Activated CD8-positive, alpha-beta memory T cell treated with anti-CD3 and anti-CD28 coated beads, Interleukin-2, amount 10 ng/mL, durations not matched to agents 7 days and 5 days (primary cell): ENCODE measurements around the gene HTR1D. TPM values are rescaled to one million over a fixed set of nuclear protein-coding genes. Genes with fewer than 3 reads are reported as not detected.
"Not testable (repeated sequence)": the region's sequence is repeated elsewhere in the genome, so short reads cannot be mapped to it uniquely, and the experiment has no call there.

Experiments used
- ATAC-seq: fragments of 150-1000 bp; cut with Tn5 transposase; one replicate; pipeline ENCODE4 v1.10.0; 2021; ENCODE audit warnings: moderate library complexity
- CTCF ChIA-PET: fragments of 350-600 bp; sonication (Branson Sonifier 250); formaldehyde crosslinking; loops from one replicate; lab custom pipeline; 2021; ENCODE audit warnings: antibody characterized with exemption; lab: Charles Lee
- DNase-seq: peaks from one replicate; pipeline ENCODE4 v3.0.0-alpha.2; 2020
- H3K27ac Mint-ChIP-seq: one replicate; pipeline ENCODE4 v1.8.0; 2021; ENCODE audit warnings: mild to moderate bottlenecking, mixed read lengths
- H3K27me3 Mint-ChIP-seq: one replicate; pipeline ENCODE4 v1.8.0; 2021; ENCODE audit warnings: mixed read lengths
- H3K36me3 Mint-ChIP-seq: one replicate; pipeline ENCODE4 v1.8.0; 2021; ENCODE audit warnings: mild to moderate bottlenecking, mixed read lengths
- H3K4me1 Mint-ChIP-seq: one replicate; pipeline ENCODE4 v1.8.0; 2021; ENCODE audit warnings: mixed read lengths
- H3K4me3 Mint-ChIP-seq: one replicate; pipeline ENCODE4 v1.8.0; 2021; ENCODE audit warnings: mild to moderate bottlenecking, moderate library complexity, mixed read lengths
- H3K9me3 Mint-ChIP-seq: one replicate; pipeline ENCODE4 v1.8.0; 2022; ENCODE audit warnings: low read depth, mixed read lengths
- total RNA-seq, 2 experiments: library from RNA; stranded (reverse); gene quantifications; one replicate each; pipeline ENCODE4 v1.2.3, GENCODE V29; 2021

The HTR1D gene
- total RNA-seq, 2 experiments from 2014 or later: not detected

DNA sequence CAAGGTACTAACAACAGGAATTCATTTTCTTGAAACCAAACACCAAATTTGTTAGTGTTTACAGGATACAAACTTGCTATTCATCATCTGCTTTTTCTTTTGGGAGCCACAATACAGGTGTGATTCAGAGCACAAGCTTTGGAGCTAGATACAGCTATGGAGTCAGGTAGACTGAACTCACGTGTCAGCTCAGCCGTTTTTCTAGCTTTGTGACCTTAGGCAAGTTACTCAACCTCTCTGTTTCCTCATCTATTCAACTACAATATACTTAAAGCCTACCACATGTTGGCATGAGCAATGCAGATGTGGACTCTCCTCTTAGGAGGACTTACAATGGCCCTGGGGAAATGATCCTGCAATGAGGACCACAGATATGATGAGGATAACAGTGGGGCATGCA is 6.3 kb downstream of the HTR1D start:
- H3K27me3 Mint-ChIP-seq: peaks cover 52% of the 10 kb centered on the region
- no peaks in the 10 kb centered on the region for H3K36me3 Mint-ChIP-seq
- no peaks in the 10 kb centered on the region for H3K9me3 Mint-ChIP-seq
- peaks cover 11% of the 10 kb centered on the region for H3K4me1 Mint-ChIP-seq
- no peak overlapping the region for H3K27ac Mint-ChIP-seq
- CTCF ChIA-PET: interaction anchor here (0.6 to 2.1 kb wide), 4 partner anchors 27 to 217 kb away, joined by 3 to 8 read pairs (median 4); no protein-coding TSS in a partner anchor
- H3K4me3 Mint-ChIP-seq: no peak overlapping the region
- DNase-seq: no peak
- ATAC-seq: no peak

DNA sequence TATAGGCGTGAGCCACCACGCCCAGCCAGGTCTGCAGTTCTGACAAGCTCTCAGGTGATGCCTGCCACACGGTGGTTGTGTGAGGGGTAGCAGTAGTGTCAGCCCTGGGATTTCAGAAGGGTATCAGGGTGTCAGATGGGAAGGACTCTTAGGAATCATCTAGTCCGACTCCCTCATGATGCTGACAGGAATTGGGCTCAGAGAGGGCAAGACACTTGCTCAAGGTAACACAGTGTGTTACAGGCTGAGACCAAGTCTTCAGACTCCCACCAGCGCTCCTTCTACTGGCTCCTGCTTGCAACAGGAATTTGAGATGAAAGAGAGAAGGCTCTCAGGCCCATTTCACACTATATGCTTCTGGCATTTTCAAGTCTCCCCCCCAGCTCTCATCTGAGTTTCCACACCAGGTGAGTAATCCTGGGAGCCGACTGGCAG is 6.9 kb downstream of the HTR1D start:
- Mint-ChIP-seq H3K4me3 (no peak overlapping the region), H3K27ac (no peak overlapping the region), H3K36me3 (no peaks in the 10 kb centered on the region), H3K9me3 (no peaks in the 10 kb centered on the region), H3K27me3 (peaks cover 48% of the 10 kb centered on the region), H3K4me1 (peaks cover 10% of the 10 kb centered on the region)
- CTCF ChIA-PET: interaction anchor here (0.6 to 2.1 kb wide), 4 partner anchors 26 to 178 kb away, joined by 3 to 8 read pairs (median 4); no protein-coding TSS in a partner anchor
- ATAC-seq (no peak), DNase-seq (no peak)

DNA sequence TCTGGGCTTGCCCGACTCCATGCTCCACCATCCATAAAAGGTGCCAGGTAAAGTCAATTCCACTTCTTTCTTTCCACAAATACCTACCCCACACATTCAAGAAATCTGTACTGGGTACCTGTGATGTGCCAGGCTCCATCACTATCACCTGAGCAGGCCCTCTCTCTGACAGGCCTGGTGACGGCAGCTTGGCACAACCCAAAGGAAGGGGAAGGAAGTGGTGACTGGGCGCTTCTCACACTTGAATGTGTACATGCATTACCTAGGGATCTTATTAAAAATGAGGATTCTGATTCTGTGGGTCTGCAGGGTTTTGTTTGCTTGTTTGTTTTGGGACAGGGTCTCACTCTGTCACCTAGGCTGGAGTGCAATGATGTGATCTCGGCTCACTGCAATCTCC is 7.5 kb downstream of the HTR1D start:
- H3K36me3 Mint-ChIP-seq: no peaks in the 10 kb centered on the region
- ATAC-seq: no peak

DNA sequence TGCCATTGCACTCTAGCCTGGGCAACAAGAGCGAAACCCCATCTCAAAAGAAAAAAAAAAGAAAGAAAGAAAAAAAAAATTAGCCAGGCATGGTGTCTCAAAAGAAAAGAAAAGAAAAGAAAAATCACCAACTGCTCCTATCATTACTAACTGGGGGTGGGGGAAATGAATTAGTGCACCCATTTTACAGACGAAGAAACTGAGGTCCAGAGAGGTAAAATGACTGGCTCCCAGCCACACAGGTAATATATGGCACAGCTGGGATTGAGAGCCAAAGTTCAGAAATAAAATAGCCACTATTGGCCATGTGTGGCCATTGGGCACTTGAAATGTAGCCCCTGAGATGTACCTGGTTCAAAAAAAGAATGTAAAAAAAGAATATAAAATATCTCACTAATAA is 8.8 kb downstream of the HTR1D start:
- CTCF ChIA-PET: no interaction called here
- no peak for DNase-seq
- H3K4me1 Mint-ChIP-seq: peaks cover 9% of the 10 kb centered on the region
- no peaks in the 10 kb centered on the region for H3K36me3 Mint-ChIP-seq
- H3K27me3 Mint-ChIP-seq: peaks cover 33% of the 10 kb centered on the region
- H3K27ac Mint-ChIP-seq: no peak overlapping the region
- no peak overlapping the region for H3K4me3 Mint-ChIP-seq
- no peak for ATAC-seq
- H3K9me3 Mint-ChIP-seq: no peaks in the 10 kb centered on the region

More for the DNA sequence above, 7.5 kb downstream of the HTR1D start:
- Mint-ChIP-seq H3K27ac (no peak overlapping the region), H3K4me3 (no peak overlapping the region), H3K4me1 (peaks cover 9% of the 10 kb centered on the region), H3K9me3 (no peaks in the 10 kb centered on the region), H3K27me3 (peaks cover 44% of the 10 kb centered on the region)
- CTCF ChIA-PET: interaction anchor here (0.6 to 2.1 kb wide), 3 partner anchors 26 to 178 kb away, joined by 3 to 8 read pairs (median 3); no protein-coding TSS in a partner anchor
- no peak for DNase-seq

DNA sequence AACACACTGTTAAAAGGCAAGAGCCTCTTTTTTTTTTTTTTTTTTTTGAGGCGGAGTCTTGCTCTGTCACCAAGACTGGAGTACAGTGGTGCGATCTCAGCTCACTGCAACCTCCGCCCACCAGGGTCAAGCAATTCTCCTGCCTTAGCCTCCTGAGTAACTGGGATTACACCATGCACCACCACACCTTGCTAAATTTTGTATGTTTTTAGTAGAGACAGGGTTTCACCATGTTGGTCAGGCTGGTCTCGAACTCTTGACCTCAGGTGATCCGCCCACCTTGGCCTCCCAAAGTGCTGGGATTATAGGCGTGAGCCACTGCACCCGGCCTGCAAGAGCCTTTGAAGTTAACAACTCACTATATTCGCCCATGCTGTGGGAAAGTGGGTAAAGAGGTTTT is 9.6 kb downstream of the HTR1D start:
- DNase-seq, ATAC-seq: not testable (repeated sequence)

DNA sequence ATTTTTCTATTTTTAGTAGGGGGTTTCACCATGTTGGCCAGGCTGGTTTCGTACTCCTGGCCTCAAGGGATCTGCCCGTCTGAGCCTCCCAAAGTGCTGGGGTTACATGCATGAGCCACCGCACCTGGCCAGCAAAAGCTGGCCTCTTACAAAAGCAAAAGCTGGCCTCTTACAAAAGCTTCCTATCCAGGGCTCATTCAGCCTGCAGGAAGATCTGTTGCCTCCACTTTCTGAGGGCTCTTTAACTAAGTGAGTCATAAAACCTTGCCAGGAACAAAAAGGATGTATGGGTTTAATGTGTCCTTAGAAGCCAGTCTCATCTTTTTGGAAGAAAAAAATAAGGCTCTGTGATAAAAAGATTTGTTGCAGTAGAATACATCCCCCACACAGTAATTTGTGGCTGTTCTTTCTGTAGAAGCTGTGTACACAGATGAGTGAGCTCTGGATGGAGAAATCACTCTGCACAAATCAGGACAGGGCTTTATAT is 15.0 kb downstream of the HTR1D start:
- peaks cover 22% of the 10 kb centered on the region for H3K27me3 Mint-ChIP-seq
- no peaks in the 10 kb centered on the region for H3K36me3 Mint-ChIP-seq
- H3K4me1 Mint-ChIP-seq: no peaks in the 10 kb centered on the region
- CTCF ChIA-PET: interaction anchor here (1.0 kb wide), 1 partner anchor 18 kb away, joined by 3 read pairs; no protein-coding TSS in a partner anchor
- no peak for ATAC-seq
- DNase-seq: no peak
- H3K27ac Mint-ChIP-seq: no peak overlapping the region
- no peaks in the 10 kb centered on the region for H3K9me3 Mint-ChIP-seq
- H3K4me3 Mint-ChIP-seq: no peak overlapping the region

More for the DNA sequence above, 9.6 kb downstream of the HTR1D start:
- H3K9me3 Mint-ChIP-seq, H3K4me1 Mint-ChIP-seq, CTCF ChIA-PET, H3K27ac Mint-ChIP-seq, H3K4me3 Mint-ChIP-seq, H3K36me3 Mint-ChIP-seq: not testable (repeated sequence)
- peaks cover 27% of the 10 kb centered on the region for H3K27me3 Mint-ChIP-seq

DNA sequence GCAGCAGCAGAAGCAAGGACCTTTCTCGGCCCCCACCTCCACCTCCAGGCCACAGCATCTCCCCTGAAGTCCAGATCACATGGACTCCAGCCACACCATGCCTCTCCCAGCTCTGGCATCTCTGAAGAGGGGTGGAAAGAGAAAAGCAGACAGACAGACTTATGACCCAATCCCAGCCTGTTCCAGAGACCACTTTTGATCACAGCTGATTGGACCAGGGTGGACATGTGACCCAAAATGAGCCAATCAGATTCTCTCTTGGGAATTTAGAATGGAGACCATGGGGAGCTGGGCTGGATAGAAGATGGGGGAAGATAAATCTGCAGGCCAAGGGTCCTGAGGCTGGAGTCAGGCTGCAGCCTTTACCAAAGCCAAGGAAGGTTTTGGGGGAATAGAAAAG is 16.4 kb downstream of the HTR1D start:
- no peak overlapping the region for H3K4me3 Mint-ChIP-seq
- DNase-seq (no peak), ATAC-seq (no peak)
- no peaks in the 10 kb centered on the region for H3K9me3 Mint-ChIP-seq
- CTCF ChIA-PET: no interaction called here
- H3K27ac Mint-ChIP-seq: no peak overlapping the region
- H3K27me3 Mint-ChIP-seq: peaks cover 15% of the 10 kb centered on the region
- H3K4me1 Mint-ChIP-seq: no peaks in the 10 kb centered on the region
- H3K36me3 Mint-ChIP-seq: no peaks in the 10 kb centered on the region

DNA sequence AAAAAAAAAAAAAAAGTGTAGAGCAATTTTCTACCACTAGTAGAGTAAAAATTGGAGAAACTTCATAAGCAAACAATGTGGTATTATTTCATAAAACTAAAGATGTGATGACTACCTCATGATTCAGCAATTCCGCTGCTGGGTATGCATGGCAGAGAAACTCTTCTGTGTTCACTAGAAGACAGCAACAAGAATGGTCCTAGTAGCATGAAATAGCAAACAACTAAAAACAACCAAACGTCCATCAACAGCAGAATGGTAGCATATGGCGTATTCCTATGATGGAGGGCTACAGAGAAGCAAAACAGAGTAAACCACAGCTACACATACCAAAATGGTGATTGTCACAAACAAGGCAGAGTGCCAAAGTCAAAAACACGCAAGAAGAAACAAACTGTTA is 18.9 kb downstream of the HTR1D start:
- H3K4me1 Mint-ChIP-seq: no peaks in the 10 kb centered on the region
- H3K27ac Mint-ChIP-seq: no peak overlapping the region
- no peaks in the 10 kb centered on the region for H3K36me3 Mint-ChIP-seq
- H3K4me3 Mint-ChIP-seq: no peak overlapping the region
- ATAC-seq (no peak), DNase-seq (no peak)
- CTCF ChIA-PET: interaction anchor here (2.2 kb wide), 1 partner anchor 99 kb away, joined by 8 read pairs; no protein-coding TSS in a partner anchor
- no peaks in the 10 kb centered on the region for H3K9me3 Mint-ChIP-seq
- H3K27me3 Mint-ChIP-seq: peaks cover 14% of the 10 kb centered on the region

DNA sequence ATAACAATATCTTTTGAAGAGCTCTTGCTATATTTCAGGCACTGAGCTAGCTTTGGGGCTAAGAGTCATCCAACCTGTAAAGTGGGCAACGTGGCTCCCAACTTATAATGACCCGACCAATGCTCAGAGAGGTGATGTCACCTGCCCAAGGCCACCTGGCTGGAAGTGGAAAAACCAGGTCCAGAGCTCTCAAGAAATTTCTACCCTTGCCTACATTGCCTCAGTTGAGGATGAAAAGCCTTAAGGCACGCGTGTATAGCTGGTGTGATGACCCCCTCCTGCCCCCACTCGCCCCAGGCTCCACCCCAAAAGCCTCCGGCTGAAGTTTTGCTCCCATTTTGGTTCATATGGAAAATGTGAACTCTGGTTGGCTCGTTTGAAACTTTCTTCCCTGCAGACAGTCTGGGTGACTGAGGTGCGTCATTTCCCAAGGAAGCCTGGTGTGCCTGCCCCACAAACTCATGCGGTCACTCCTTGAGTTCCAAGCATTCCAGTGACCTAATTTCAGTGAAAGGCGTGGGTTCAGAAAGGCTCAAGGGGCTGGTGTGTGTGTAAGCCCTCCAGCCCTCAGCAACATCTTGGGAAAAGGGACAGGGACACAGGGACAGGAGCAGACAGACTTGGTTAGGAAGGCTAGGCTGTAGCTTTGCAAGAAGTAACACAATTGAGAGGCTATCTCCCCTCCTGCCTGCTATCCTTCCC is 20.5 kb downstream of the HTR1D start:
- H3K4me1 Mint-ChIP-seq: no peaks in the 10 kb centered on the region
- CTCF ChIA-PET: interaction anchor here (0.7 to 5.7 kb wide), 3 partner anchors 11 to 97 kb away, joined by 4 to 34 read pairs (median 8); partner anchors contain the start of gene HTR1D
- no peaks in the 10 kb centered on the region for H3K36me3 Mint-ChIP-seq
- no peak for ATAC-seq
- H3K9me3 Mint-ChIP-seq: no peaks in the 10 kb centered on the region
- H3K4me3 Mint-ChIP-seq: no peak overlapping the region
- no peak for DNase-seq
- no peak overlapping the region for H3K27ac Mint-ChIP-seq
- peaks cover 18% of the 10 kb centered on the region for H3K27me3 Mint-ChIP-seq

DNA sequence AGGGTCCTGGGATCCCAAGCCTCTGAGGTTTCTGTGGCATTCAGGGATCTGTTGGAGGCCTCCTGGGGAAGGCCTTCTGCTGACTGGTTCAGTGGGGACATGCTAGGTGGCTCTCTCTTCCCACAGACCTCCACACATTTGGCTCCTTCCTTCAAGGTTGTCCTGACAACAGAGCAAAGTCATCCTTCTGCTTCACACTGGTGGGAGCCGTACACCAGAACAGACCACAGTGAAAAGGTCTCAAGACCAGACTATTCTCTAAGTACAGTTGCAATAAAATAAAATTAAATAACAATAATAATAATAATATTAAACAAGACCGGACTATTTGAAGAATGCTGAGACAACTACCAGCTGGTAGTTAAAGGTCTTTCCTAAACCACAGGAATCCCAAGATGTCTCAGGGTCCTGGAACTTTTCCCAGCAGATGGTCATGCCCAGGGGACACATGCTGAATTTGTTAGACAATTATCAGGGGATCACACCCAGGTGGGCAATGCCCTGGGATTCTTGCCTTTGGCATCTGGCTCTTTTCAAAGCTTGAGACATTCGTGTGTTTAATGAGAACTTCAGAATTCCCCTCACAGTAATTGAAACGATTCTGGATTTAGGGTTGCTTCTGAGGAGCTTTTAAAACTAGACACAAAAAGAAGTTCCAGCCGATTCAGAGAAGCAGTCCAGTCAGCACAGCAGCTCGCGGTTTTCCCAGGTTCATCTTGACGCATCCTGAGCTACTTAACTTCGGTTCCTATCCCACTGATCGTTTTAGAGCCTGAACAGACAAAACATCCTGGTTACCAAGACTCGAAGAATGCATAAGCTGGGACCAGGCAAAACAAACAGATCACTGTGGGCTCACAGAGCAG is 22.9 kb downstream of the HTR1D start:
- DNase-seq (no peak), ATAC-seq (no peak)
- no peaks in the 10 kb centered on the region for H3K4me1 Mint-ChIP-seq
- H3K9me3 Mint-ChIP-seq: no peaks in the 10 kb centered on the region
- H3K27ac Mint-ChIP-seq: no peak overlapping the region
- CTCF ChIA-PET: interaction anchor here (5.7 kb wide), 1 partner anchor 9 kb away, joined by 34 read pairs; no protein-coding TSS in a partner anchor
- no peaks in the 10 kb centered on the region for H3K36me3 Mint-ChIP-seq
- H3K4me3 Mint-ChIP-seq: no peak overlapping the region
- H3K27me3 Mint-ChIP-seq: peaks cover 12% of the 10 kb centered on the region

DNA sequence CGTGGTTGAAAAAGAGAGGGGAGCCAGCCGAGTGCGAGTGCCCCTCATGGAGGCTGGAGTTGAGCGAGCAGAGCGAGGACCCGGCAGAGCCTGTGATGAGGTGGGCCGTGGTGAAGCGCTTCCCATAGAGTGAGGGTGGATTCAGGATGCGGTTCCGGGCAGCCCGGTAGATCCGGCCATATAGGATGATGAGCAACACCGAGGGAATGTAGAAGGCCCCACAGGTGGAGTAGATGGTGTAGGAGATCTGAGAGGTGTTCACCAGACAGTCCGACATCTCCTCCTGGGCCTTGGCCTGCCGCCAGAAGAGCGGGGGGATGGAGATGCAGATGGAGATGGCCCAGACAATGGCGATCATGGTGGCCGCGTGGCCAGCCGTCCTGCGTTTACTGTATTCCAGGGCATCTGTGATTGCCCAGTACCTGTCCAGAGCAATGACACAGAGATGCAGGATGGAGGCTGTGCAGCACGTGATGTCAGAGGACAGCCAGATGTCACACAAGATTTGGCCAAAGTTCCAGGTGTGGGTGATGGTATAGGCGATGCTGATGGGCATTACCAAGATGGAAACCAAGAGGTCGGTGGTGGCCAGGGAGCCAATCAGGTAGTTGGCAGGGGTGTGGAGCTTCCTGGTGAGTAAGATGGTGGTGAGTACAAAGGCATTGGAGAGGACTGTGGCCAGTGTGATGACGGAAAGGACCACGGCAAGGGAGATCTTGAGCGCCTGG is 23.7 kb downstream of the HTR1D start:
- Mint-ChIP-seq H3K27me3 (peaks cover 12% of the 10 kb centered on the region), H3K4me3 (no peak overlapping the region), H3K27ac (no peak overlapping the region), H3K4me1 (no peaks in the 10 kb centered on the region), H3K9me3 (no peaks in the 10 kb centered on the region), H3K36me3 (no peaks in the 10 kb centered on the region)
- CTCF ChIA-PET: interaction anchor here (5.7 kb wide), 1 partner anchor 8 kb away, joined by 34 read pairs; no protein-coding TSS in a partner anchor
- ATAC-seq (no peak), DNase-seq (no peak)

DNA sequence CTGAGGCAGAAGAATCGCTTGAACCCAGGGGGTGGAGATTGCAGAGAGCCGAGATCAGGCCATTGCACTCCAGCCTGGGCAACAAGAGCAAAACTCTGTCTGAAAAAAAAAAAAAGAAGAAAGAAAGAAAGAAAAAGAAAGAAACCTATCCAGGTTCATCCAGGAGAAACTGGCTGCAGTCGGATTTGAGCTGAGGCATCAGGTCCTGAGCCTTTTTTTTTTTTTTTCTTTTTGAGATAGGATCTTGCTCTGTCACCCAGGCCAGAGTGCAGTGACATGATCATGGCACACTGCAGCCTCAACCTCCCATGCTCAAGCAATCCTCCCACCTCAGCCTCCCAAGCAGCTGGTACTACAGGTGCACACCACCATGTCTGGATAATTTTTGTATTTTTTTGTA is 26.1 kb downstream of the HTR1D start:
- no peak overlapping the region for H3K27ac Mint-ChIP-seq
- CTCF ChIA-PET: no interaction called here
- no peaks in the 10 kb centered on the region for H3K4me1 Mint-ChIP-seq
- H3K36me3 Mint-ChIP-seq: no peaks in the 10 kb centered on the region
- no peak overlapping the region for H3K4me3 Mint-ChIP-seq
- H3K27me3 Mint-ChIP-seq: peaks cover 10% of the 10 kb centered on the region
- no peaks in the 10 kb centered on the region for H3K9me3 Mint-ChIP-seq
- DNase-seq (no peak), ATAC-seq (no peak)
